ENCODE measurements around the gene CEP72. TPM values are rescaled to one million over a fixed set of nuclear protein-coding genes. Genes with fewer than 3 reads are reported as not detected.

The CEP72 gene
- total RNA-seq, 1 donor from 2014 or later, result 26.7 TPM

GRCh38 chr5:659496-660263 lies 47.5 kb downstream of the CEP72 start:
- DNase-seq (ENCODE audit: low spot score), result no peak

GRCh38 chr5:660491-661030 lies 48.4 kb downstream of the CEP72 start:
- DNase-seq (ENCODE audit: low spot score), result no peak

GRCh38 chr5:661891-662750 lies 50.0 kb downstream of the CEP72 start:
- DNase-seq (ENCODE audit: low spot score), result no peak

GRCh38 chr5:662751-663435 lies 50.8 kb downstream of the CEP72 start:
- no peak for DNase-seq (ENCODE audit: low spot score)

DNA sequence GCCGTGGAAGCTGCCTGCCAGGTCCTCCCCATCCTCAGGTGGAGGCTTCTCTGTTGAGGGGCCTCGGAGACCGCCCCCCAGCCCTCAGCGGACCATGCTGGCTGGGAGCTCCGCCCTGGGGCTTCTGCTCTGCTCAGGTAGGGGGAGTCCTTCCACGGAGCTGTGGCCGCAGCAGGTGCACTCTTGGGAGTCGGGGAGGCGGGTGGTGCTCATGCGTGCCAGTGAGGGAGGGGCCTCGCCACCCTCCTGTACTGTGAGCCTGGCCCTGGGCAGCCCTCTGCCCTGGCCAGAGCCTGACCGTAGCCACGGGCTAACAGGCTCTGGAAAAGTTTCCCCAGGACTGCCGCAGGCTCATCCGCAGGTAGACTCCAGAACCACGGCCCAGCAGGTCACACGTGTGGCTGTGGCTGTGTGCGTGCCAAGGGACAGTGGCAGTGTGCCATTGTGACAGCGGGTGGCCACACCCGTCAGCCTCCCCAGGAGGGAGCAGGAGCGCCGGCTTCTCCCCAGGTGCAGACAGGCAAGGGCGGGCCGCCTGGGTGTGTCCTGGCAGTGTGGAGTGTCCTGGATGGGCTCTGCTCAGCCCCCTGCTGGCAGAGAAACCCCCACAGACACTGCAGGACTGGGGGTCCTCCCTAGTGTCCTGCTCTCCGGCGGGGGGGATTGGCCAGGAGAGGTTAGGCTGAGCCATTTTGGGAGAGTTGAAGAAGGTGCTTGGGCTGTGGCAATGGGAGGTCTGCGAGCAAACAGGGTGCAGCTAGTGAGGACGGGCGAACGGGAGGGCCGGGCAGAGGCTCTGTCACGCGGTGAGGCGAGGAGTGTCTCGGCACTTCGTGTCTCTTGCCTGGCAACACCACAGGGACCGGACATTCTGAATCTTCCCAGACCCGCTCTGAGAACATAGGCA lies 51.5 kb downstream of the CEP72 start:
- peak; percentile 85 for DNase-seq (ENCODE audit: low spot score)

DNA sequence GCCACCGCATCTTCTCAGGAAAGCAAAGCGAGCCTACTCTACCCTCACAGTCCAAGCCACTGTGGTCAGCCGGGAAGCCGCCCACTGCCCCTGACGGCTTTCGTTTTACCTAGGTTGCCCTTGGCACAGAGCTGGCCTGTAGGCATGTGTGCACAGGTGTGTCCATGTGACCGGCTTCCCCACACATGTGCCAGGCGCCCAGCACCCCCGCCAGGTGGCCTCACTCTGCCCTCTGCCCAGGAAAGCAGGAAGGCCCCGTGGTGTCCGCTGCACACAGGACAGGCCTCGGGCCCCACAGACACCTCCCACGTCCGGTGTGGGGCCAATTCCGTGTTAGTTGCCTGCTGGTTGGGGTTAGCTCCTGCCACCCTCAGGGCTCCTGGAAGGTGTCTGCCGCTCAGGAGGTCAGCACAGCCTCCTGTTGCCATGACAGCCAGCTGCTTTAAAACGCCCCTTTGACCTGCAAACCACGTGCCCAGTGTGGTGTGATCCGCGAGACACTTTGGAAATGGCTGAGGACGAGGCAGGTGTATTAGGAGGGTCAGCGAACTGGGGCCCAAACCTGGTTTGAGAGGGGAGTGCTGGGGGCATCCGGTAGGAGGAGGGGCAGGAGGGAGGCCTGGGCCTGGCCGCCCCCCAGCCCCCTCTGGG lies 52.3 kb downstream of the CEP72 start:
- DNase-seq (ENCODE audit: low spot score), result peak; percentile 64

DNA sequence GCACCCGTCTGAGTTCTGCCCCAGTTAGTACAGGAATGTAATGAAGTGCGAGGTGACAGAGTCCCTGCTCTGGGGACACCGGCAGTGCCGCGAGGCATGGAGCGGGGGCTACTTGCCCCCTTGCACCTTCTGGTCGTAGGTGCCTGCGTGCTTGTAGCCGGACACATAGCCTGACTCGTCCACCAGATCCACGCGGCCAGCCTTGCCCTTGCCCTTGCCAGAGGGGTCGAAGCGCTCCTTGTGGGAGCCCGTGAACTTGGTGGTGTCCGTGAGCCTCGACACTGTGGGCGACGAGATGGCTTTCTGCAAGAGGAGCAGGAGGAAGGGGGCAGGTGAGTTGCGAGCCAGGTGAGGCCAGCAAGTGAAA lies 52.8 kb downstream of the CEP72 start:
- DNase-seq (ENCODE audit: low spot score), result no peak

DNA sequence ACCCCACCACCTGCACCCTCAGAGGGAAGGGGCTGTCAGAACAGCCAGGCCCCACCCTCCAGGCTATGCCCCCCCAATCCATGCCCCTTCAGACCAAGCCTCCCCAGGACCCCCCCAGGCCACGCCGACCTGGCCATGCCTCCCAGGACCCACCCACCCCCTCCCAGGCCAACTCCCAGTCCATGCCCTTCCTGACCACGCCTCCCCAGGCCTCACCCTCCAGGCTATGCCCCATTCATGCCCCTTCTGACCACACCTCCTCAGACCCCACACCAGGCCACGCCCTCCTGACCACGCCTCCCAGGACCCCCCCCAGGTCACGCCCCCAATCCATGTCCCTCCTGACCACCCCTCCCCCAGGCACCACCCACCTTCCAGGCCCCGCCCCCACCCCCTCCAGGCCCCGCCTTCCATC lies 53.4 kb downstream of the CEP72 start:
- no peak for DNase-seq (ENCODE audit: low spot score)

GRCh38 chr5:665956-666711 lies 54.0 kb downstream of the CEP72 start:
- DNase-seq (ENCODE audit: low spot score), result no peak

- no peak for DNase-seq (ENCODE audit: low spot score)
These were observed 54.8 kb downstream of the CEP72 start for GRCh38 chr5:666816-667498.

GRCh38 chr5:668283-668995 lies 56.3 kb downstream of the CEP72 start:
- no peak for DNase-seq (ENCODE audit: low spot score)

GRCh38 chr5:669111-669841 lies 57.1 kb downstream of the CEP72 start:
- DNase-seq (ENCODE audit: low spot score), result peak; percentile 58

- no peak for DNase-seq (ENCODE audit: low spot score)
These were observed 57.8 kb downstream of the CEP72 start for GRCh38 chr5:669842-670395.

- no peak for DNase-seq (ENCODE audit: low spot score)
These were observed 58.5 kb downstream of the CEP72 start for GRCh38 chr5:670396-671270.

GRCh38 chr5:671459-672328 lies 59.6 kb downstream of the CEP72 start:
- peak; percentile 65 for DNase-seq (ENCODE audit: low spot score)

All from mucosa of gallbladder (tissue), 1 donor.